GM21528 (cell line): ENCODE results near the gene SCUBE1.

ENCODE experiments used
- ATAC-seq: cut with Tn5 transposase; IDR thresholded peaks from one replicate; pipeline ENCODE4 v1.9.1; 2021; ENCODE audit warnings: mild to moderate bottlenecking, moderate library complexity; ENCODE audit not compliant: unreplicated experiment, low FRiP score

The SCUBE1 gene

DNA sequence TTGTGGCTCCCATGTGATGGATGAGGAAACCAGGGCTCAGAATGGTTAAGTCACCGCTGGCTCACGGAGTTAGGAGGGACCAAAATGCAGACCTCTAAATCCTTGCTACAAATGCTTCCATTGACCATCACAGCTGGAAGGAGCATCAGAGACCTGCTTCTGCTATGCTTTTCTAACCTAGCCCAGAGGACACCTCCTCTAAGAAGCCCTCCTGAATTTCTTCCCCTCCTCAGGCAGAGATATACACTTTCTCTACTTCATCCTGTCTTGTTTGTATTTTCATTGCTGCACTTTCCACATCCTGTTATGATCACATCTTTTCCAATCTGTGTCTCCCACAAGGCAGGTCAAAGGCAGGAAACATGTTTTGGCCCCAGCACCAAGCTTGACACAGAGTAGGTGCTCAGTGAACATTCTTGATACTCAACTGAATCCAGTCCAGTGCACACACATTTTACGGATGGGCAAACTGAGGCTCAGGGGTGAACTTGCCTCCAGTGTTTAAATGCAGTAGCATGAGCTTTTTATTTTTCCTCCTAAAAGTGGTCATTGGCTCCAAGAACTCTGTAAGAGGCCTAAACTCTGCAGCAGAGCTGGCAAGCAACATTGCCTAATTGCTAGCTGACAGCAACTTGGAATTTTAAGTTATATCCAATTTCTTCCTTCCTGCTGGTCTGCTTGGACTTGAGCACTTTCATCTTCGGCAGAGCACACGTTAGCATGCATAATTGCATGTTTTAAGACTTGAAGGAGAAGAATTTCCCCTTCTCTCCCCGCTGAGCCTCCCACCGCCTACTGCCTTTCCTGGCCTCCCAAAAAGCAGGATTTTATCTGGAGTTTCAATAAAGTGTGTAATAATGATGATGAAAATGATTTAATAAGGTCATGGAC lies 12.7 kb downstream of the SCUBE1 start:
- no peak for ATAC-seq

DNA sequence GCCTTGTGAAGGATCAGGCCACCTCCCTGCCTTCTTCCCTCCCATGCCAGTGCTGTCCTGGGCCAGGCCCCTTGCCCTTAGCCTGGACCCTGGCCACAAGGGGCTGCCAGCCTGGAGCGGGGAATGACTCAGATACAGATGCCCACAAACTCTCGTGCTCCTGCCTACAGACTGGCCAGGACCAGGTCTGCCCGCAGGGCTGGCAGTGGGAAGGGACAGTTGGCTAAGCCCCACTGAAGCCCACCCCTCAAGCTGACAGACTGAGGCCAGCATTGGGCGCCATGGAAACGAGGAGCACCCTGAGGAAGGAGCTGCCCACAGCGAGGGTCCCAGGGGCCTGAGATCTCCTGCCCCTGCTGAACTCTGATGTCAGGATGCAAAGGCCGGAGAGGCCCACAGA lies 14.1 kb downstream of the SCUBE1 start:
- no peak for ATAC-seq

DNA sequence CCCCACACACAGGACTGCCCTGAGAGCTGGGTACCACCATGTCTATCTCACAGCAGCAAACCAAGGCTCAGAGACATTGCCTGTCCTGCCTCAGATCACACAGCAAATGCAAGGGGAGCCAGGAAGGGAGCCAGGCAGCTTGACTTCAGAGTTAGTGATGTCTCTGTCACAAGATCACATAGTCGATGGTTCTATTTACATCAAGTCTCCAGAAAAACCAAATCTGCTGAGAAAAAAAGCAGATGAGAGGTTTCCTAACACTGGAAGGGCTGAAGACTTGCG lies 16.1 kb downstream of the SCUBE1 start:
- no peak for ATAC-seq

- no peak for ATAC-seq
Observed at GRCh38 chr22:43326331-43327156, 16.6 kb downstream of the SCUBE1 start.

DNA sequence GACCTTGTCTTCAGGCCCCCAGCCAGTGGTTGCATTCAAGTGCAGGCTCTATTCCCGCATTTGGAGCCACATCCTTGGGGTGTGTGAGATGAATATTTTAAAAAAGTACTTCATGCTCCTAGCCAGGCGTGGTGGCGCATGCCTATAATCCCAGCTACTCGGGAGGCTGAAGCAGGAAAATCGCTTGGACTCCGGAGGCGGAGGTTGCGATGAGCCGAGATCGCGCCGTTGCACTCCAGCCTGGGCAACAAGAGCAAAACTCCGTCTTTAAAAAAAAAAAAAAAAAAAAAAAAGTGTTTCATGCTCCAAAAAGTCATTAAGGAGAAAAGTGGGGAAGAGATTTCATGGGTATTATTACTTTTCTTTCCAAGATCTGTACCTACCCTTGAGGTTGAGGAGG lies 18.0 kb downstream of the SCUBE1 start:
- ATAC-seq: no peak

GRCh38 chr22:43320943-43321900 lies 21.9 kb downstream of the SCUBE1 start:
- ATAC-seq: no peak

DNA sequence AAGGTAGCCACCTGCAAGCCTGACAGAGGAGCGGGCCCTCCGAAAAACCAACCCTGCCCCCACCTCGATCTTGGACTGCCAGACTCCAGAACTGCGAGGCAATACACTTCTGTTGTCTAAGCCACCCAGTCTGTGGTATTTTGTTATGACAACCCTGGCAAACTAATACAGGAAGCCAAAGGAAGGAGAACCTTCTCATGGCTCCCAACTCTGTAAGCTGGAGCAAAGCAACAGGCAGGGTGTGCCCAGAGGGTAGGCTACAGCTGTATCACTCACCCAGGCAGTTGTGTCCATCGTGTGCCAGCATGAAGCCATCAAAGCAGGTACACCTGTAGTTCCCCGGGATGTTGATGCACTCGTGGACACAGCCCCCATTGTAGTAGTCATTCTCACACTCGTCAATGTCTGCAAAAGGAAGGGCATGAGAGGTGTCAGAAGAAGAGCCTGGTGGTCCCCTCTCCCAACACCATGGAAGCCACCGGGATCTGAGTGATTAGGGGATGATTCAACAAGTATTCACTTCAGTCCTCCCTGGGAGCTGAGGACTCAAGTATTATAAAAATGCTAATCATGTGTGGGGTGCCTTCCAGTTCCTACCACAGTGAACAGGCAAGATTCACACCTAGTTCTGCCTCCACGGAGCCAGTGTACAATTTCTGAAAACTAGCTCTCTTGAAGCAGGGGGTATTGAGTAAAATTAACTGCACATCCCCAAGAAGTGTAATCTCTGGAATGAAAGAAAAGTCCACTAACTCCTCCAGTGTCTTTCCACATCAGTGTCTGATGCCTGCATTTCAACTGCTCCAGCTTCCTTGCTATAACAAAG lies 23.3 kb downstream of the SCUBE1 start:
- no peak for ATAC-seq

DNA sequence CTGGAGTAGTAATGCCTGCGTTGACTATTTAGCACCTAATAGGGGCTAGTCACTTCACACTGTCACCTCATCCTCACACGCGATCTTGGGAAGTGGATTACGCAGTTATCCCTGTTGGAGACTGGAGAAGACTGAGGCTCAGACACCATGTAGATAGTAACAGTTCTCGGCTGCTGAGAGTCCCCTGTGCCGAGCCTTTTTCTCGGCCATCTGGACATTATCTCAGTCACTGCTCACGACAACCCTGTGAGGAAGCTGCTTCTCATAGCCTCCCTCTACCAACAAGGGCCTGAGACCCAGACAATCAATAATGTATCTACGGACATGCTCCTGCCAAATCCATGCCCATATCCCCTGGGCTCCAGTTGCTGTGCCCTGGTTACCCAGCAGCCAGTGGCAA lies 25.9 kb downstream of the SCUBE1 start:
- ATAC-seq: no peak

GRCh38 chr22:43315687-43316217 lies 27.4 kb downstream of the SCUBE1 start:
- ATAC-seq: no peak

- ATAC-seq: no peak
Observed at GRCh38 chr22:43314611-43315010, 28.6 kb downstream of the SCUBE1 start.

- ATAC-seq: no peak
Observed at GRCh38 chr22:43313890-43314474, 29.2 kb downstream of the SCUBE1 start.

DNA sequence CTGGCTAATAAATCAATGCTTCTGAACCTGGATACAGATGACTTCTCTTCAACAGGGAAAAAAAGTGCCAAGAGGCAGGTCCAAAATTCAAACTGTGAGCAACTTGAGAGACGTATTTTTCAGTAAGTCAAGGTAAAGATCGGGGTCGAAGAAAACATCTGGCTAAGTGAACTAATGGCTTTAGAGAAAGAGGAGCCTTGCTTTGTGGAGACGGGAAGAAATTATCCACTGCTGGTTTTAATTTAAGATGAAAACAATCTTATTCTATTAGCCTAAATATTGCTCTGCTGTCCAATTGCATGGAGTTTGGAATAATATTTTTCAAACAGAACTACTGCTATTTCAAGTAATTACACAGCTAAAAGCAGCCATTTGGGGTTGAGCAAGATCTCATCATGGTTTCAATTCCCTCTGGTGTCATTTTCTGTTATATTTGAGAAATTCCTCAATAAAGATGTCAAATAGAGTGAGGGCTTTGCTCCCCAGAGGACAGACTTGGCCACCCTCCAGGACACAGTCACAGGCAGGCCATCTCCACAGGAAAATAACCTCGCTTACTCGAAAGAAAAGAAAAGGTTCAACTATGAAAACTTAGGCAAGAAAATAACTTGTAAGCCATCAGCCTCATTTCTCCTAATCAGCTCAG lies 29.8 kb downstream of the SCUBE1 start:
- no peak for ATAC-seq

DNA sequence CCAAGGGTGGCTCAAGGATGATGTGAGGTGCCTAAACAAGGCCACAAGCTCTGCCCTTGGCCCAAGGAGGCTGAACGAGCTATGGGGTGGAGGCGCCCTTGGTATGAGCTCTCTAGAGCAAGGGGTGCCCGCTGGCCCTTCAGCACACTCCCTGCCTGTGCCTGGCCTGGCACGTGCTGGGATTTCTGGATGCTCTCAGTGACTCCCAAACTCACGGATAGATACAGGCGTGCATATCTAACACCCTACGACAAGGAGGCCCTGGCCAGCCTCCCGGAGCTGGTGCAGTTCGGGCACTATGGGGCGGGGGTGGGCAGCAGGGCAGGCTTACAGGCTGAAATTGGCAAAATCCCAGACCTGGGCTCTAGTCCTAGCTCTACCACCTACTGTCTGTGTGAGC lies 30.6 kb downstream of the SCUBE1 start:
- ATAC-seq: no peak

- no peak for ATAC-seq
Observed at GRCh38 chr22:43310798-43311197, 32.4 kb downstream of the SCUBE1 start.

DNA sequence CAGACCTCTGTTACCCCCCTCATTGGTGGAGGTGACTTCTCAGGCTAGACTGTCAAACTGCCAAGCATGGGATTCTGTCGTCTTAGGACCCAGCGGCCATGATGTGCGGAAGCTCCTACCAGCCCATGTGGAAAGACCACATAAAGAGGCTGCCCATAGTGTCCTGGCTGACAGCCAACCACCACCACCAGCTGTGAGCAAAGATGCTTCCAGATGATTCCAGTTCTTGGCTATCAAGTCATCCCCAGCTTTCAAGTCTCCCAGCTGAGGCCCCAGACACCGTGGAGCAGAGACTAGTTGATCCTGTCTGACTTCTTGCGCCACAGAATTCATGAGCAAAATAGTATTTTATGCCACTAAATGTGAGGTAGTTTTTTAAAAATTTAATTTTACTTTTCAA lies 32.9 kb downstream of the SCUBE1 start:
- ATAC-seq: no peak

GRCh38 chr22:43308836-43309235 lies 34.3 kb downstream of the SCUBE1 start:
- ATAC-seq: no peak

- no peak for ATAC-seq
Observed at GRCh38 chr22:43308060-43308830, 34.9 kb downstream of the SCUBE1 start.

GRCh38 chr22:43305806-43306205 lies 37.4 kb downstream of the SCUBE1 start:
- no peak for ATAC-seq
